OCI-LY7 (cell line): ENCODE results near the gene TMED8. TPM values are rescaled to one million over a fixed set of nuclear protein-coding genes. Genes with fewer than 3 reads are reported as not detected.

Experiments used
- BruUV-seq: library from RNA; stranded (reverse); fragments of 400-500 nt; replicated peaks from 2 replicates; lab custom pipeline; 2021; lab: Mats Ljungman, UMichigan
- CTCF ChIA-PET: fragments of 300-600 bp; sonication (Branson Sonifier 250); formaldehyde crosslinking; loops from one replicate; lab custom pipeline; 2022; ENCODE audit warnings: antibody characterized with exemption; ENCODE audit not compliant: unreplicated experiment; lab: Charles Lee
- POLR2A ChIA-PET: fragments of 300-600 bp; sonication (Branson Sonifier 250); formaldehyde crosslinking; loops from one replicate; lab custom pipeline; 2022; ENCODE audit warnings: antibody characterized with exemption; lab: Charles Lee
- DNase-seq: peaks from one replicate; pipeline ENCODE4 v3.0.0-alpha.2; 2015; ENCODE audit warnings: low spot score
- H2AFZ ChIP-seq: fragments of 200-600 bp; sonication (generic), shearing (Covaris generic); 2 replicates; pipeline ENCODE4 v1.6.1; 2014; ENCODE audit warnings: mild to moderate bottlenecking, antibody characterized with exemption, low read length, moderate library complexity
- H3K27ac ChIP-seq: fragments of 200-600 bp; sonication (generic); 2 replicates; pipeline ENCODE4 v1.5.1; 2014; ENCODE audit warnings: mixed run types, low read depth, mild to moderate bottlenecking, moderate library complexity, low read length, inconsistent platforms; ENCODE audit not compliant: poor library complexity, severe bottlenecking
- H3K36me3 ChIP-seq: fragments of 200-600 bp; sonication (generic); 2 replicates; pipeline ENCODE4 v1.6.1; 2014; ENCODE audit warnings: mild to moderate bottlenecking, antibody characterized with exemption, low read length, moderate library complexity, mixed read lengths; ENCODE audit not compliant: insufficient read depth
- H3K4me1 ChIP-seq: fragments of 200-600 bp; sonication (generic); 2 replicates; pipeline ENCODE4 v1.5.1; 2014; ENCODE audit warnings: mild to moderate bottlenecking, low read length; ENCODE audit not compliant: insufficient read depth, poor library complexity, severe bottlenecking
- H3K4me2 ChIP-seq: fragments of 200-600 bp; sonication (generic); 2 replicates; pipeline ENCODE4 v1.6.1; 2014; ENCODE audit warnings: mild to moderate bottlenecking, low read length
- H3K4me3 ChIP-seq: fragments of 200-600 bp; sonication (generic); 2 replicates; pipeline ENCODE4 v1.5.1; 2014; ENCODE audit warnings: mild to moderate bottlenecking, low read depth, low read length; ENCODE audit not compliant: poor library complexity, severe bottlenecking
- H3K79me2 ChIP-seq: fragments of 200-600 bp; sonication (generic); 2 replicates; pipeline ENCODE4 v1.6.1; 2016; ENCODE audit warnings: low read depth, mild to moderate bottlenecking, low read length, moderate library complexity, mixed read lengths; ENCODE audit not compliant: insufficient read depth
- H3K9me2 ChIP-seq: fragments of 200-600 bp; sonication (generic); 2 replicates; pipeline ENCODE4 v1.6.1; 2016; ENCODE audit warnings: mild to moderate bottlenecking, low read length, mixed read lengths; ENCODE audit not compliant: insufficient read depth
- H3K9me3 ChIP-seq: fragments of 200-600 bp; sonication (generic); 2 replicates; pipeline ENCODE4 v1.6.1; 2014; ENCODE audit warnings: mild to moderate bottlenecking, mixed run types, low read length, mixed read lengths
- H4K20me1 ChIP-seq: fragments of 200-600 bp; sonication (generic); 2 replicates; pipeline ENCODE4 v1.6.1; 2014; ENCODE audit warnings: mild to moderate bottlenecking, antibody characterized with exemption, low read length, moderate library complexity, mixed read lengths; ENCODE audit not compliant: insufficient read depth
- EZH2phosphoT487 ChIP-seq: fragments of 200-600 bp; sonication (generic); IDR thresholded peaks from 2 replicates; pipeline ENCODE4 v1.6.1; 2018; ENCODE audit warnings: low read depth, borderline replicate concordance, mild to moderate bottlenecking, mixed run types, antibody characterized with exemption, low read length, moderate library complexity, mixed read lengths
- intact Hi-C: fragments of 100-400 bp; cut with micrococcal nuclease; formaldehyde crosslinking; loops from one replicate; pipeline ENCODE4 v1.10.0; 2022; ENCODE audit not compliant: unreplicated experiment
- total RNA-seq, 2 experiments: library from RNA; depleted of rRNA in 1 of 2; stranded (reverse); fragments of >200 nt in 1 of 2; shearing (Covaris generic) in 1 of 2; gene quantifications; 2 replicates each; pipeline ENCODE4 v1.2.3, GENCODE V29; 2014 to 2022
- TF ChIP-seq, protein P1 (sequence below): fragments of 200-600 bp; sonication (generic); conservative IDR thresholded peaks from 2 replicates; pipeline ENCODE4 v1.5.1; 2014; ENCODE audit warnings: mild to moderate bottlenecking, antibody characterized with exemption, low read length, moderate library complexity, mixed read lengths

The TMED8 gene
- total RNA-seq, 2 experiments from 2014 or later, result 21.9 to 45.4 TPM

DNA sequence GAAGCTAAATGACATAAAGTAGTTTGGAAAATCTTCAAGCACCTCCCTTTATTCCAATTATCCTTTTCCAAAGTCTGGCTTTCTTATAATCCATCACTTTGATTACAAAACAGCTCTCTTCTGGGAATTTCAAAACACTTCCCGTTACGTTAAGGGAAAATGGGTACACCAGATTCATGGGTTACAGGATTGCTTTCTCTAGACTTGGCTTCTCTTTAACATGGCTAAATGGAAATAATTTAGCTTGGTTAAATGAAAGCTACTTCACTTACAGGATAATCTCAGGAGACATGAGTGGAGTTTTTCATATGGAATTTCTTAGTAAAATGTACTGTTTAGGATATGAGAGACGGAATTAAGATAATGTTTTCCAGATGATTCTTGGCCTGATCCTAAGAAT lies 41.3 kb downstream of the TMED8 start:
- H3K4me2 ChIP-seq, result no peak overlapping the region
- no TSS peak for BruUV-seq
- H2AFZ ChIP-seq, result no peak overlapping the region
- no peaks in the 10 kb centered on the region for H3K4me1 ChIP-seq
- no peak overlapping the region for H3K27ac ChIP-seq
- H3K9me3 ChIP-seq, result no peaks in the 10 kb centered on the region
- peaks cover 52% of the 10 kb centered on the region for H3K36me3 ChIP-seq
- no peaks in the 10 kb centered on the region for H3K79me2 ChIP-seq
- ChIA-PET CTCF (interaction anchor here (1.2 kb wide), 1 partner anchor 20 kb away, joined by 4 read pairs; no protein-coding TSS in a partner anchor), POLR2A (no interaction called here)
- no peak overlapping the region for H3K4me3 ChIP-seq
- intact Hi-C loops, result no loop called here
- no peak for DNase-seq
- H4K20me1 ChIP-seq, result no peaks in the 10 kb centered on the region
- TF ChIP-seq, protein P1, sequence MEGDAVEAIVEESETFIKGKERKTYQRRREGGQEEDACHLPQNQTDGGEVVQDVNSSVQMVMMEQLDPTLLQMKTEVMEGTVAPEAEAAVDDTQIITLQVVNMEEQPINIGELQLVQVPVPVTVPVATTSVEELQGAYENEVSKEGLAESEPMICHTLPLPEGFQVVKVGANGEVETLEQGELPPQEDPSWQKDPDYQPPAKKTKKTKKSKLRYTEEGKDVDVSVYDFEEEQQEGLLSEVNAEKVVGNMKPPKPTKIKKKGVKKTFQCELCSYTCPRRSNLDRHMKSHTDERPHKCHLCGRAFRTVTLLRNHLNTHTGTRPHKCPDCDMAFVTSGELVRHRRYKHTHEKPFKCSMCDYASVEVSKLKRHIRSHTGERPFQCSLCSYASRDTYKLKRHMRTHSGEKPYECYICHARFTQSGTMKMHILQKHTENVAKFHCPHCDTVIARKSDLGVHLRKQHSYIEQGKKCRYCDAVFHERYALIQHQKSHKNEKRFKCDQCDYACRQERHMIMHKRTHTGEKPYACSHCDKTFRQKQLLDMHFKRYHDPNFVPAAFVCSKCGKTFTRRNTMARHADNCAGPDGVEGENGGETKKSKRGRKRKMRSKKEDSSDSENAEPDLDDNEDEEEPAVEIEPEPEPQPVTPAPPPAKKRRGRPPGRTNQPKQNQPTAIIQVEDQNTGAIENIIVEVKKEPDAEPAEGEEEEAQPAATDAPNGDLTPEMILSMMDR, result no peak
- no peak for TF ChIP-seq EZH2phosphoT487
- no peaks in the 10 kb centered on the region for H3K9me2 ChIP-seq

DNA sequence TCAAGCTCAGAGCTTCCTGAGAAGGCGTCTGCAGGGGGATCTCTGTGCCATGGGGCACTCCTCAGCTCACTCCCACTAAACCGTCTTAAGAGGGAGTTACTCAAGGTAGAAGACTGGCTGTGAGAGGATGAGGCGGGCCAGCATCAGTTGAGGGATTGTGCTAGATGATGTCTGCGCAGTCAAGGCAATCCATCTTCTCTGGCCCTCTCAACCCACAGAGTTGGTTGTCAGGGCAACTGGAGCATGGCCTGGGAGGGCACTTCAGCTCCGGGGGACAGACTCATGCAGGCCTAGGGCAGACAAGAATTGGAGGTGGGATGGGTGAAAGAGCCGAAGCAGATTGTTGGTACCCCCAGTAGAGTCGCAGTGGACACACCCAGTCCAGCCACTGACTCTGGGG lies 47.0 kb downstream of the TMED8 start:
- H3K4me1 ChIP-seq, result no peaks in the 10 kb centered on the region
- TF ChIP-seq, protein P1, result no peak
- no peak for TF ChIP-seq EZH2phosphoT487
- no peak overlapping the region for H3K27ac ChIP-seq
- CTCF ChIA-PET, result interaction anchor here (0.7 kb wide), 1 partner anchor 266 kb away, joined by 3 read pairs; no protein-coding TSS in a partner anchor
- H3K4me2 ChIP-seq, result no peak overlapping the region
- no peaks in the 10 kb centered on the region for H3K79me2 ChIP-seq
- H3K36me3 ChIP-seq, result no peaks in the 10 kb centered on the region; the same call in none of the 2 replicates
- no peaks in the 10 kb centered on the region for H4K20me1 ChIP-seq
- H3K9me3 ChIP-seq, result no peaks in the 10 kb centered on the region
- H3K4me3 ChIP-seq, result no peak overlapping the region
- no peak overlapping the region for H2AFZ ChIP-seq
- no TSS peak for BruUV-seq
- POLR2A ChIA-PET, result no interaction called here
- no peak for DNase-seq
- no peaks in the 10 kb centered on the region for H3K9me2 ChIP-seq
- intact Hi-C loops, result no loop called here

DNA sequence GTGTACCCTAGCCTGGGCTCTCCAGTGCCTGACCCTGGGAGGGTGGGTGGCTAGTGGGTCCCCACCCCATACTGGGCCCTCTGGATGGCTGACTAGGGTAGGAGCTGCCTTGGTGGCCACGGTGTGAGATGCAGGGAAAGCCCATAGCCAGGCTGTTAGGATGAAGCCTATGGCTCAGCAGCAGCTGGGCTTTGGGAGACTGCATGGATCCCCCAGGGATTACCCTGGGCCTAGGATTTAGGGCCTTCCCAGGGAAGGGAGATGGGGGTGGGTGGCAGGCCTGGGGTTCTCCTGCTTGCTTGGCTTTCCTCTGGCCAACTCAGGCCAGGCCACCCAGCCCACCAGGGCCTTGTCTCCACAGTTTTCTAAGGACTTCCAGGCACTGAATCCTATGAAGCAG lies 49.8 kb downstream of the TMED8 start:
- Histone ChIP-seq H3K27ac (no peak overlapping the region), H3K9me3 (no peaks in the 10 kb centered on the region), H3K36me3 (no peaks in the 10 kb centered on the region), H3K4me2 (no peak overlapping the region), H2AFZ (no peak overlapping the region), H3K4me1 (peaks cover 8% of the 10 kb centered on the region), H3K9me2 (no peaks in the 10 kb centered on the region), H3K4me3 (no peak overlapping the region), H3K79me2 (peaks cover 3% of the 10 kb centered on the region; the same call in 1 of the 2 replicates), H4K20me1 (no peaks in the 10 kb centered on the region)
- intact Hi-C loops, result no loop called here
- ChIA-PET CTCF (no interaction called here), POLR2A (no interaction called here)
- no peak for DNase-seq
- no peak for TF ChIP-seq EZH2phosphoT487
- TF ChIP-seq, protein P1, result no peak
- no TSS peak for BruUV-seq
